Measurements from ENCODE around the gene UBTD1. TPM values are rescaled to one million over a fixed set of nuclear protein-coding genes. Genes with fewer than 3 reads are reported as not detected.
A peak's percentile ranks its signal among the peaks of the same experiment; 100 is the strongest.

The UBTD1 gene
- total RNA-seq, 1 donor from 2014 or later, result 1.7 TPM

GRCh38 chr10:97584060-97584797 lies 85.5 kb downstream of the UBTD1 start, which contains the start of gene HOGA1:
Gene HOGA1 (plus strand): TSS chr10:97584389. CDS start chr10:97584704, 315 bp downstream.
- no peak within 1 kb of the TSS for H3K4me3 Mint-ChIP-seq
- intact Hi-C loops (cut with micrococcal nuclease), result no loop called here
- H3K27ac Mint-ChIP-seq, result no peak within 1 kb of the TSS
- no peaks in the 10 kb centered on the region for H3K4me1 Mint-ChIP-seq (ENCODE audit: low read depth)
- H3K27me3 Mint-ChIP-seq (ENCODE audit: insufficient read depth), result no peaks in the 10 kb centered on the region
- no peaks in the 10 kb centered on the region for H3K9me3 Mint-ChIP-seq
- DNase-seq (ENCODE audit: low spot score), result no peak
- no peaks in the 10 kb centered on the region for H3K36me3 Mint-ChIP-seq (ENCODE audit: low read depth)

DNA sequence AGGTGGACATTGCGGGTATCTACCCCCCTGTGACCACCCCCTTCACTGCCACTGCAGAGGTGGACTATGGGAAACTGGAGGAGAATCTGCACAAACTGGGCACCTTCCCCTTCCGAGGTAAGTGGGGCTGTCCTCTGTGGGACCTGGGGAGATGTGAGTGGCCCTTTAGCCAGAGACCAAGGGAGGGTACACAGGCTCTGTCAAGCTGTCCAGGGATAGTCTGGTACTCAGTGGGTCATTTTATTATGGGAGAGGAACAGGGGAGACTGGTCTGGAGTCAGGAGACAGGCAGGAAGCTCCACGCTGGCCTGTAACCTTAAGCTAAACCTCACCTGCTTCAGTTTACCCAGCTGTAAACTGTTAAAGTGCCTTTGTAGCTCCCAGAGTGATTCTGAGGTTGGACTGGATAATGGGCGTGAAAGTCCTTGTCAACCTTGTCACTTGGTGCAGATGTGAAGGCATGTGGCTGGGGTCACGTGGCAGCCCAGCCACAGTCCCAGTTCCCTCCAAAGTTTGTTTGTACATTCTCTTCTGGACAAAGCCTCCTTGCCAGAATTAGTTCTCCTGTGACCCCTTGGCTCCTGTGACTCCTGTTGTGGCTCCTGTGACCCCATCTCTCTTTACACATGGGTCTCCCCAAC lies 86.2 kb downstream of the UBTD1 start:
- intact Hi-C loops (cut with micrococcal nuclease), result no loop called here
- Mint-ChIP-seq H3K27ac (no peak overlapping the region), H3K4me1 (ENCODE audit: low read depth) (no peaks in the 10 kb centered on the region), H3K36me3 (ENCODE audit: low read depth) (no peaks in the 10 kb centered on the region), H3K9me3 (no peaks in the 10 kb centered on the region), H3K4me3 (no peak overlapping the region), H3K27me3 (ENCODE audit: insufficient read depth) (no peaks in the 10 kb centered on the region)
- no peak for DNase-seq (ENCODE audit: low spot score)

DNA sequence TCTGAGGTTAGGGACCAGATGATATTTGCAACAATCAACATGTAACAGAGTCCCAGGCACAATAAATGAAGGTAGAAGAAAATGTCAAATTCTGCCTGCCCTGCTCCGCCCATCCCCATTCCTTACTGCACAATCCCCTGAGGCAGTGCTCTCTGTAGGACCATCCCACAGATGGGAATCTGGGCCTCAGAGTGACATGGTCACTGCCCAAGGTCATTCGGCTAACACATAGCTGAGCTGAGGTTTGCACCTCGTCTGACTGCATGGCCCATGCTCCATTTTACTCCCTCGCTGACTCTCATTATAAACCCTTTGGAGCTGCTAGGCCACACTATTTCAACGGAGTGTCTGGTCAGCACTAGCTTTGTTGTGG lies 86.7 kb downstream of the UBTD1 start:
- no peaks in the 10 kb centered on the region for H3K9me3 Mint-ChIP-seq

GRCh38 chr10:97587183-97587582 lies 88.5 kb downstream of the UBTD1 start:
- Mint-ChIP-seq H3K4me1 (ENCODE audit: low read depth) (no peaks in the 10 kb centered on the region), H3K9me3 (no peaks in the 10 kb centered on the region), H3K4me3 (no peak overlapping the region), H3K27me3 (ENCODE audit: insufficient read depth) (no peaks in the 10 kb centered on the region), H3K36me3 (ENCODE audit: low read depth) (no peaks in the 10 kb centered on the region), H3K27ac (no peak overlapping the region)
- intact Hi-C loops (cut with micrococcal nuclease), result no loop called here
- DNase-seq (ENCODE audit: low spot score), result no peak

More for the DNA sequence above, 86.7 kb downstream of the UBTD1 start:
- H3K36me3 Mint-ChIP-seq (ENCODE audit: low read depth), result no peaks in the 10 kb centered on the region
- H3K4me1 Mint-ChIP-seq (ENCODE audit: low read depth), result no peaks in the 10 kb centered on the region
- no peaks in the 10 kb centered on the region for H3K27me3 Mint-ChIP-seq (ENCODE audit: insufficient read depth)
- no peak overlapping the region for H3K4me3 Mint-ChIP-seq
- no peak for DNase-seq (ENCODE audit: low spot score)
- intact Hi-C loops (cut with micrococcal nuclease), result no loop called here
- H3K27ac Mint-ChIP-seq, result no peak overlapping the region

GRCh38 chr10:97589479-97589878 lies 90.8 kb downstream of the UBTD1 start, which contains the start of gene C10orf62:
Gene C10orf62 (plus strand): TSS chr10:97589721. CDS start chr10:97589898, 177 bp downstream.
- intact Hi-C loops (cut with micrococcal nuclease), result no loop called here
- H3K4me1 Mint-ChIP-seq (ENCODE audit: low read depth), result no peaks in the 10 kb centered on the region
- H3K36me3 Mint-ChIP-seq (ENCODE audit: low read depth), result no peaks in the 10 kb centered on the region
- no peaks in the 10 kb centered on the region for H3K9me3 Mint-ChIP-seq
- H3K27me3 Mint-ChIP-seq (ENCODE audit: insufficient read depth), result no peaks in the 10 kb centered on the region
- DNase-seq (ENCODE audit: low spot score), result no peak
- H3K4me3 Mint-ChIP-seq, result no peak within 1 kb of the TSS
- H3K27ac Mint-ChIP-seq, result no peak within 1 kb of the TSS

DNA sequence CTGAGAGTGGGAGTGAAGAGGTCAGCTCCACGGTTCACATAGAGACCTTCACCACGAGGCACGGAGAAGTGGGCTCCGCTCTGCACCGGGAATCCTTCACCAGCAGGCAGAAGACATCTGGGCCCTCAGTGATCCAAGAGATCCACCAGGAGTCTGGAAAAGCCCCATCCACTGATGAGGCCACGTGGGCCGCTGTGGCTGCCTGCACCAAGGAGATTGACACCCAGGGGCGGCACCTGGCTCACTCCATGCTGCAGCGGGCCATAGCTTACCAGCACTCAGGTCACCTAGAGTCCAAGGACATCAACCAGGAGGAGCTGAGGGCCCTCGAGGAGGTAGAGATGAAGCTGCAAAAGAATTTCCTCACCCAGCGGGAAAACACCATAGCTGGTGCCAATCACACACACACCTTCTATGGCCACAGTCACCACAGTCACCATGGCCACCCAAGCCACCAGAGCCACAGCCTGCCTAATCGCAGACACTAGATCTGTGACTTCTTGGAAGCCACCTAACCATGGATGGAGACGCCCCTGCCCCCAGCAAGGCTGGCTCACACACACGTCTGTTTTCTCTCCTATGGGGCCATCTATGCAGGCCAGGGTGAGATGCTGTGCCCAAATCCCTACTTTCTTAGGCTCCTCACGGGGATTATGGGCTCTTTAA lies 91.5 kb downstream of the UBTD1 start:
- H3K36me3 Mint-ChIP-seq (ENCODE audit: low read depth), result no peaks in the 10 kb centered on the region
- intact Hi-C loops (cut with micrococcal nuclease), result no loop called here
- peak; percentile 17 for DNase-seq (ENCODE audit: low spot score)

DNA sequence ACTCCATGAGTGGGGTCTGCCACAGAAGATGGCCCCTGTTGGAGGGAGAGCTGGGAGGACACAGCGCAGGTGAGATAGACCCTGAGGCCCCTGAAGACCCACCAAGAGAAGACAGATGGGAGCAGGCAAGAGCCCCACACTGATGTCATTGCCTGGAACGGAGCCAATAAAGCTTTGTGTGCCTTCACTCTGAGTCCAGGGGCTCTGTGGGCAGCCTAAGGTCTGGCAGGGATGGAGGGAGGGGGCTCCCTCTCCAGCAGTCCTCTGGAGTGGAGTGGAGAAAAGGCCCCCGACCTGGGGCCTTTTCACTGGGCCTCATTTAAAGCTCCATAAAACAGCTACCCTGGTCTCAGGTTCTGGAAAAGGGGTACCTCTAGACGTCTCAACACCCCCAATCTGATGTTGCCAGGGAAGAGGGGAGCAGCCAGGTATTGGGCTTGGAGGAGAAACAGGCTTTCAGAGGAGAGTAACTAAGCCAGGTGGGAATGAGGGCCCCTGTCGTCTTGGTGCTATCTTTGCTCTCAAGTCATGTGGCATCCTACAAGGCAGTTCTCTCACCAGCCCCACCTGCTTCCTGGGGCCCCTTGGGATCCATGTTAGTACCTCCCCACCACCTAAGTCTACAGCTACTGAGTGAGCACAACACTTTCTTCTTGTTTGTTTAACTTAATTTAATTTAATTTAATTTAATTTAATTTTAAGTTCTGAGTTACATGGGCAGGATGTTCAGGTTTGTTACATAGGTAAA lies 92.2 kb downstream of the UBTD1 start:
- Mint-ChIP-seq H3K4me3 (no peak overlapping the region), H3K27me3 (ENCODE audit: insufficient read depth) (peaks cover 2% of the 10 kb centered on the region), H3K9me3 (no peaks in the 10 kb centered on the region), H3K27ac (no peak overlapping the region), H3K36me3 (ENCODE audit: low read depth) (no peaks in the 10 kb centered on the region), H3K4me1 (ENCODE audit: low read depth) (no peaks in the 10 kb centered on the region)
- intact Hi-C loops (cut with micrococcal nuclease), result no loop called here
- DNase-seq (ENCODE audit: low spot score), result no peak

More for the DNA sequence above, 91.5 kb downstream of the UBTD1 start:
- Mint-ChIP-seq H3K9me3 (no peaks in the 10 kb centered on the region), H3K4me3 (no peak overlapping the region), H3K27me3 (ENCODE audit: insufficient read depth) (peaks cover 2% of the 10 kb centered on the region), H3K27ac (no peak overlapping the region), H3K4me1 (ENCODE audit: low read depth) (no peaks in the 10 kb centered on the region)

DNA sequence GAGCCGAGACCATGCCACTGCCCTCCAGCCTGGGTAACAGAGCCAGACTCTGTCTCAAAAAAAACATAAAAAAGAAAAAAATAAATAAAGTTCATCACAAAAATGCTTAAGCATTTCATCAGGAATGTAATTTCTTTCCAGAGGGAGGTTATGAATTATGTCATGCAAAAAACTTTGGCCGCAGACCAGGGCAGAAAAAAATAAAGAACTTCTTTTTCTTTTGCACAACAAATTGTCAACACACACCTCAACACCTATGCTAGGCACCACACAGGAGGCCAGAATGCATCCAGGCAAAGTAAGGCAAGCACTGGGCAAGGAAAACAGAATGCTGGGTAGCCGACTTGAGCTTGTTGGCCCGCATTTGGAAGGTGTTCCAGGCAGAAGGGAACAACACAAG lies 94.7 kb downstream of the UBTD1 start:
- no peak overlapping the region for H3K4me3 Mint-ChIP-seq
- H3K27me3 Mint-ChIP-seq (ENCODE audit: insufficient read depth), result peaks cover 4% of the 10 kb centered on the region
- DNase-seq (ENCODE audit: low spot score), result no peak
- H3K27ac Mint-ChIP-seq, result no peak overlapping the region
- no peaks in the 10 kb centered on the region for H3K36me3 Mint-ChIP-seq (ENCODE audit: low read depth)
- intact Hi-C loops (cut with micrococcal nuclease), result no loop called here
- H3K4me1 Mint-ChIP-seq (ENCODE audit: low read depth), result no peaks in the 10 kb centered on the region
- H3K9me3 Mint-ChIP-seq, result no peaks in the 10 kb centered on the region

DNA sequence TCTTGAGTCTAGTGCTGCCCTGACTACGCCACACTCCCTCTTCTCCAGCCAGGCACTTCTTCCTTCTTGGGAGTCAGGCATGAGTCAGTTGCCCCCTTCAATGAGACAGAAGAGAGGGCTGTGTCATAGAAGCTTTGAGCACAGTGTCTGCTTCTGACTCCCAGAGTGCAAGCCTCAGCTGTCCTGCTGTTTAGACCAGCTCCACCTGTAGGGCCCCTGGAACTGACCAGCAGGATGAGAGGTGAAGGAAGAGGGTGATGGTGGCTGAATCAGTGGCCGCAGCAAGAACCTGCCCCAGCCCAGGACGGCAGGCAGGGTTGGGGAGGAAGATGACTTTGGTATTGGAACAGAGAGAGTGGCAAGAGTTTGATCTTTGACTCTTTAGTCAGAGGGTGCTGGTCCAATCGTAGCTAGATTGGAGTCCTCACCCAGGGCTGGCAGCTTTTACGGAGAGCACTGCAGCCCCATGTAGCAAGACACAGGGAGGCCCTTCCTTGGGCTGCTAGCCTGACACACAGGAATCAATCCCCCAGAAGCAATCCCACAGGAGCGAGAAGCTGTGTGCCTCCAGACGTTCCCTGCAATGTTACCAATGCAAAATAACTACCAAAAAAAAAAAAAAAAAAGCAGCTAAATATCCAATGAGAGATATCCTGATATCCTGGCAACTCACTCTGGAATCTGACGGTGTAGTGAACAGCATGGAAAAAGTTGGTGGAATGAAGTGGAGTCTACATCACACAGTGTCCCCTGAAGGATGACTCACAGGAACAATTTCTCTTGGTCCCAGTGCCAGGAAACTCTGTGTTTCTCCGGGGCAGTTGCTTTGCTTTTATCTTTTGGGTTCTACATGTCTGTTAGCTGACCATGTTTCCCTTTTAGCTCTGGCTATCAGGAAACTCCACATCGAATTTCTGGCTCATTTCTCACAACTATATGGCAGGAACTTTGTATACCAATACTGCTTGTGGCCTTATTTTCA lies 97.7 kb downstream of the UBTD1 start:
- H3K4me3 Mint-ChIP-seq, result no peak overlapping the region
- no peaks in the 10 kb centered on the region for H3K4me1 Mint-ChIP-seq (ENCODE audit: low read depth)
- no peak for DNase-seq (ENCODE audit: low spot score)
- no peak overlapping the region for H3K27ac Mint-ChIP-seq
- H3K9me3 Mint-ChIP-seq, result no peaks in the 10 kb centered on the region
- peaks cover 4% of the 10 kb centered on the region for H3K27me3 Mint-ChIP-seq (ENCODE audit: insufficient read depth)
- H3K36me3 Mint-ChIP-seq (ENCODE audit: low read depth), result no peaks in the 10 kb centered on the region
- intact Hi-C loops (cut with micrococcal nuclease), result no loop called here

DNA sequence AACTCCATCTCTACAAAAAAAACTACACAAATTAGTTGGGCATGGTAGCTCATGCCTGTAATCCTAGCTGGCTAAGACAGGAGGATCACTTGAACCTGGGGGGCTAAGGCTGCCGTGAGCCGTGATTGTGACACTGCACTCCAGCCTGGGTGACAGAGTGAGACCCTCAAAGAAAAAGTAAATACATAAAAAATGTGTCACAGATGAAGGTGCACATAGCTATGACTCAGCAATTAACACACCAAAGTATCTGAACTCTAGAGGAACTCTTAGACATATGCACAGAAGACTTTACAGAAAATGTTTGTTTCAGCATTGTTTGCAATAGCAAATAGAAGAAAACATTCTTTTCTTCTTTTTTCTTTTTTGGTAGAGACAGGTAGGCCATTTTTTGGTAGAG lies 99.1 kb downstream of the UBTD1 start:
- intact Hi-C loops (cut with micrococcal nuclease), result no loop called here
- Mint-ChIP-seq H3K9me3 (no peaks in the 10 kb centered on the region), H3K4me1 (ENCODE audit: low read depth) (no peaks in the 10 kb centered on the region), H3K36me3 (ENCODE audit: low read depth) (no peaks in the 10 kb centered on the region), H3K4me3 (no peak overlapping the region), H3K27me3 (ENCODE audit: insufficient read depth) (peaks cover 4% of the 10 kb centered on the region), H3K27ac (no peak overlapping the region)
- DNase-seq (ENCODE audit: low spot score), result no peak

- no peak overlapping the region for H3K4me3 Mint-ChIP-seq
- no peaks in the 10 kb centered on the region for H3K9me3 Mint-ChIP-seq
- intact Hi-C loops (cut with micrococcal nuclease), result no loop called here
- H3K4me1 Mint-ChIP-seq (ENCODE audit: low read depth), result no peaks in the 10 kb centered on the region
- peaks cover 4% of the 10 kb centered on the region for H3K27me3 Mint-ChIP-seq (ENCODE audit: insufficient read depth)
- H3K36me3 Mint-ChIP-seq (ENCODE audit: low read depth), result no peaks in the 10 kb centered on the region
- no peak for DNase-seq (ENCODE audit: low spot score)
- no peak overlapping the region for H3K27ac Mint-ChIP-seq
These were observed 99.9 kb downstream of the UBTD1 start for GRCh38 chr10:97598407-97599271.

All from activated T-helper 1 cell treated with anti-CD3 and anti-CD28 coated beads, Interleukin-12 subunit alpha, Interleukin-12 subunit beta, Interleukin-2, Interleukin-4 antibody, amounts not matched to agents 30 ng/mL and 10 ng/mL and 1 ng/mL, durations not matched to agents 14 hours and 24 hours and 36 hours (primary cell).